HG02840 (cell line): ENCODE results near the gene TMOD1.

Experiments
- ATAC-seq: cut with Tn5 transposase; IDR thresholded peaks from one replicate; pipeline ENCODE4 v1.9.1; 2021; ENCODE audit warnings: mild to moderate bottlenecking, moderate library complexity, moderate number of reproducible peaks; ENCODE audit not compliant: unreplicated experiment, low FRiP score

The TMOD1 gene

DNA sequence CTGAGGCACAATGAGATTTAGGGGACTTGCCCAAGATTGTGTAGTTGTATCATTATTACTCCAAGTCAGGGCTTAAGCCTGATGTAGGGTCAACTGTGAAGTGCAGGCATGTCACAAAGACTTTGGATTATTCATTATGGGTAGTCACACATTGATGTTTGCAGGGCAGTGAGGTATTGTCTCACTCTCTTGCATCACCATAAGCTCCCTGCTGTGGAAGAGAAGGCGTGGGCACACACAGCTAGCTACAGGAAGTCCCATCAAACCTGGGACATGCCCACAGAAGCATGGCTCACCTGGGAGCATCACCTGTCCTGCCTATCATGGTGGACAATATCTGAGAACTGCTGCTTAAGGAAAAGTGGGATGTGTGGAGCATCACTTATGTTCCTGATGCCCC is 42.1 kb downstream of the TMOD1 start:
- ATAC-seq = no peak

DNA sequence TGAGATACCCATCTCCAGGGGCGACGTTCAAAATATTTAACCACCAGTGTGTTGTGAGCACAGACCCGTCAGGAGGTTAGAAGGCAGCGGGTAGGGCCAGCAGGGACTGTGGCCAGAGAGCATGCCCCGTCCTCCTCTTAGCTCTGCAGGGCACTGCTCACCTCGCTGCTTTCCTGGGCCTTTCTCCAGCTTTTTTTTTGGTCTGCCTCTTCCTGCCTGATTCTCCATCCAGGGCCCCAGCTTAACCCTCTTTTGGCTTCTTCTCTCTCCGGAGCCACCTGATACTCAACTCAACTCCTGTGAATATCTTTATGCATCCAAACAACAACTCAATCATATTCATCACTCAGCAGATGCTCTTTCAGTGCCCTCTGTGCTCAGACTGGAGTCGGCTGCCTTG is 44.0 kb downstream of the TMOD1 start:
- no peak for ATAC-seq

DNA sequence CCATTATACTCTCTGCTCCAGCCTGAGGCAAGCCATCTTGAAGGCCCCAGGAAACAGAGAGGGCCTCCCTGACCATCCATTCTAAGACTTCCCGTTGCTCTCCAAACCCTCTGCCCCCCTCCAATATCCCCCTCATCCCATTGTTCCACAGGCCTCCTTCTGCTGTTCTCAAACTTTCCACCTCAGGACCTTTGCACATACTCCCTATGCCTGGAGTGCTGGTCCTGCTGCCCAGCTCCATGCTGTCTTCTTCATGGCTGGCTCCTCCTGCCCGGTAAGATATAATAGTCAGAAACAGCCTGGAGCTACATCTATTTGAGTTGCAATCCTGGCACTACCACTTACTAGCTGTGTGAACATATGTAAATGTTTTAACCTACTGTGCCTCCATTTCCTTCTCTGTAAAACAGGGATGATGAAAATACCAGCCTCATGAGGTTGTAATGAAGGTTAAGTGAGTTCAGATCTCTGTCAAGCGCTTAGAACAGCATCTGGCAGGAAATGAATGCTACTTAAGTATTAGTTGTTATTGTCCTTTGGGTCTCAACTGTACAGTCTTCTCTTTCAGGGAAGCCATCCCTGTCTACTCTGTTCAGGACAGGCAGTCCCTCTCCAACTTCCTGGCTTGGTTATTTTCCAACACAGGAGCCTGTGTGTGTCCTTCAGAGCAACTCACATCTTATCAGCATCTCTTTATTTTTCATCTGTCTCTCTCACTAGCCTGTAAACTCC is 45.8 kb downstream of the TMOD1 start:
- ATAC-seq = no peak

DNA sequence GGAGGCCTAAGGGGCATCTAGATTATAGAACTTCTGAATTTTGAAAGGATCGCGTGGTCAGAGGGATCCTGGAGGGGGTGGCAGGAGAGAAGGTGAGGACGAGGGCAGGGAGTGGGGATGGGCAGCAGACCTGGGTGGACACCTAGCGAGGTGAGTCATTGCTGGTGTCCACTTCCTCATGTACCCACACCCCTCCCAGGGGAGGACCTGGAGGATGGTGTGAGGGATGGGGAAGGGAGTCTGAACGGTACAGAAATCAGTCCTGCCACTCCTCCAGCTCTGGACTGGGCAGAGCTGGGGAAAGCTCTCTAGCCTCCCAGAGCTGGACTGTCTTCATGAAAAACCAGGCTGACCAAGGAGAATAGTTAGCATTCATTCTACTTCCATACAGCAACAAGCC is 46.9 kb downstream of the TMOD1 start:
- no peak for ATAC-seq

DNA sequence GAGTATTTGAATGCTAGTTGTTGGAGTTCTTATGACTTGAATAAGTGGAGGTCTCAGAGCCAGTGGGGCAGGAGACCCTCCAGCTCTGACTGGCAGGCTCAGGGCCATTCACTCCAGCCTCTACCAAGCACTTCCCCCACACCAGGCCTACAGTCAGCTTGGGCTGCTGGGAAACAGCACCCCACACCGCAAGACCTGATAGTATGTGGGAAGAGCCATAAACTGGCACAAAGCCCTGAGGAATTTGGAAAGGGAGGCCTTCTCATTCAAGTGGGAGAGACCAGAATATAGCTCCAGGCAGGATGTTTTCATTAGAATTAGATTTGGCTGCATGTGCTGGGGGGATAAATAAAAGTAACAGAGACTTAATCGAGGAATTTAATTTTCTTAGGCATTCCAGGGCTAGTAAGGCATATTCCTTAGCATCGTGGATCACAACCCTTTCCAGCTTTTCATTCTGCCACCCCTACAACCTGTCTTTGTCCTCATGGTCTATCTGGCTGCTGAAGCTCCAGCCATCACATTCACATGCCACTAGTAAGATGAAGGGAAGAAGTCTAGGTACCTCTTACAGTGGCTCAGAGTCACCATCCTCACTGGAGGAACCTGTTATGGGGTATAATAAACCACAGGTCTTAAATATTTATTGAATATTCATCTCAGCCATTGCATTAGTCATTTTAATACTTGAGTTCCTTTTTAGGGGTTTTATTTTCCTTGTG is 47.5 kb downstream of the TMOD1 start:
- no peak for ATAC-seq

DNA sequence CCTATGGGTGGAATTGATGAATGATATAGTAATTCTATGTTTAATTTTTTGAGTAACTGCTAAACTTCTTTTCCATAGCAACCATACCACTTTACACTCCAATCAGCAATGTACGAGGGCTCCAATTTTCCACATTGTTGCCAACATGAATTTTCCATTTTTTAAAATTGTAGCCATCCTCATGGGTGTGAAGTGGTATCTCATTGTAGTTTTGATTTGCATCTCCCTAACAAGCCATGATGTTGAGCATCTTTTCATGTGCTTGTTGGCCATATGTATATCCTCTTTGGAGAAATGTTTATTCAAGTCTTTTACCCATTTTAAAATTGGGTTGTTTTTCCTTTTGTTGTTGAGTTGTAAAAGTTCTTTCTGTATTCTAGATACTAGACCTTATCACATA is 48.9 kb downstream of the TMOD1 start:
- no peak for ATAC-seq

DNA sequence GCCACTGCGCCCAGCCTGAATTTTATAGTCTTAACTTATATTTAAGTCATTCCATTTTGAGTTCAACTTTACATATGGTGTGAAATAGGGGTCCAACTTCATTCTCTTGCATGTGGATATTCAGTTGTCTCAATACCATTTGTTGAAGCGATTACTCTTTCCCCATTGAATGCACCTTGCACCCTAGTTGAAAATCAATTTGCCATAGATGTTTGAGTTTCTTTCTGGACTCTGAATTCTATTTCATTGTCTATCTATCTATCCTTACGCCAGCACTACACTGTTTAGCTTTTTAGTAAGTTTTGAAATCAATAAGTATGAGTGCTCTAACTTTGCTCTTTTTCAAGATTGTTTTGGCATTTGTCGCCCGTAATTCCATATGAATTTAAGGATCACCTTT is 49.8 kb downstream of the TMOD1 start:
- ATAC-seq = no peak

DNA sequence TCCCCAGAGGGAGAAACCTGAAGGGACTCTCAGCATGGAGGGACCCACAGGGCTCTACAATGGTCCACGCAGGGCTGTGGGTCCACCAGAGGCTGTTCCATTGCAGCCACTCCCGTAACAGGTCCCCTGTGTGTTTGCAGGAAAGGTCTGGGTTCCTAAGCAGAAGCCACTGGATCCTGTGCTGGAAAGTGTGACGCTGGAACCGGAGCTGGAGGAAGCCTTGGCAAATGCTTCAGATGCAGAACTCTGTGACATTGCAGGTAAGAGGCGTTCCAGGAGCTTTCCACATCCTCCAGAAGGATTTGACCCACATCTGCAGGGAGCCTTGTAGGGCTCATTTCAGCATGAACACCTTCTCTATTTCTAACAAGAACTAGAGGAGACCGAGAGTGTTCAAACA is 51.7 kb downstream of the TMOD1 start:
- ATAC-seq = no peak

DNA sequence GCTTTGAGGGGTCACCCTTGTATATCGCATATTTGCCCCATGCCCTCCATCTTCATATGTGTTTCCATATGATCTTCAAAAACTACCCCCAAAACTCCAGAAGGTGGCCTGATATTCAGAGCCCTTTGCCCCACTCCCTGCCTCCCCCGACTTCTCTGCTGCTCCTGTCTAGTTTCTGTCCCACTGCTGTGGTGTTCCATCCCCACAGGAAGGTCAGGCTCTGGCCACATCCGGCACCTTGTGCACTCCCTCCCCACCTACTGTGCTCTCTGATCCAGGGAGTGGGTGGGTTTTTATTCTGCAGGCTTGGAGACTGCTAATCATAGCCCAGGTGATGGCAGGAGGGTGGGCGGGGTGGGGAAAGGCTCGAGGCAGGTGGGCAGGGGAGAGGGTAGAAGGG is 52.4 kb downstream of the TMOD1 start:
- ATAC-seq = no peak

DNA sequence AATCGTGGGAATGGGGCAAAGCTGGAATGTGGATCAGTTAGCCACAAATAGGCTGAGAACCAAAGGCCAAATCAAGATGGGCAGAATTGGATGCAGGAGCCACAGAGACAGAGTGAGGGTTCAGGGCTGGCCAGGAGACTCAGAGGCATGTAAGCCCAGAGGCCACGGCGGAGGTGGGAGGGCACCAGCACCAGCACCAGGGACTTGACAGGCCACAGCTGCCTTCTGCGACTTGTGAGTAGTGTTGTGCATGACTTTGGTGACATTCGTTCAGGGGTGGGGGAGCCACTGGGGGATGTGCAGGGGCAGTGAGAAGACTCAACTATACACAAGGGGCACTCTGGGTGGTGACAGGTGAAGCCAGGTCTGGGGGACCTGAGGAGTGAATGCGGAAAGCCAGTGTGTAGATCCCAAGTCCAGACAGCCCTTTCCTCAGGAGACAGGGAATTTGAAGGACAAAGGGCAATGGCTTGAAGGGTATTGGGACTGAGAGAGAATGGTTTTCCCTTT is 53.2 kb downstream of the TMOD1 start:
- ATAC-seq = no peak

DNA sequence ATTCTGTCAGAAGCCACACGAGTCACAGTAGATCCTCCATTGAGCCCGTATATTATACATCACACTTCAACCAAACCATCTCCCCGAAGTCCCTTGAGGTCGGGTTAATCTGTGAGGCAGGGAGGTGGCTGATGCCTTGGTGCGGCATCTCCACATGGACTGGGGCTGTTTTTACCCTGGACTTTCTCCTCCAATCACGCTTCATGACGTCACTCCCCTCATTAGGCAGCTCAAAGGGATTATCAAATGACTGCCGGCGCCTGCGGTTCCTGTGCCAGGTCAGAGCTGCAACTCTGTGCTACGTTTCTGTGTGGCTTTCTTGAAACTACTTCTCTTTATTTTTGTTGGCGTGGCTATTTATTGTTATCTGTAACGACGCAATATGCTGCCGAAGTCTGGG is 53.7 kb downstream of the TMOD1 start:
- ATAC-seq = no peak

DNA sequence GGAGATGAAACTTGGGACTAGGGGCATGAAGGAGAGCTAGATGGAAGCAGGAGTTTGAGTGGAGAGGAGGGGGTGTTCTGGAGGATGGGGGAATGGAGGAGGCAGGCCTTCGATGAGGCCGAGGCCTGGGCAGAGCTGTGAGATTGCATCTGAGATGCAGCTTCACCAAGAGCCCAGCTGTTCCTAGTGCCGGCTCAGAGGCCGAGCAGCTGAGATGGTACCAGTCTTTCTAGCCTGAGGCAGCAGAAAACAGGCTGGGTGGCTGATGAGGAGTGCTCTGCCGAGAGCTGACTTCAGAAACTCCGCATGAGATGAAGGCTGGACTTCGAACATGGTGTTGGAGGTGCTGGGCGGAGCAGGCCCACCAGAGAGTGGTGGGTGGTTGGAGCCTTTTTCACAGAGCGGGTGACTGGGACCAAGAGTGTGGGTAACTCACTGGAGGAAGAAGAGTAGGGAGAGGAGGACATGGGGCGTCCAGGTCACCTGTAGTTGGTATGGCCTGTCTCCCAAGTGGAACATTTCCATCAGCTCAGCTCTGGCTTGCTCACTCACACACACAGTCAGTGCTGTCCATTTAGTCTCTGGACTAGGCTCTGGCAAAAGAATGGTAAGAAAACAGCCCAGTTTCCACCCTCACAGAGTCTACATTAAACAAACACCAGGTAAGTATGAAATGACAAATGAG is 54.7 kb downstream of the TMOD1 start:
- ATAC-seq = no peak

DNA sequence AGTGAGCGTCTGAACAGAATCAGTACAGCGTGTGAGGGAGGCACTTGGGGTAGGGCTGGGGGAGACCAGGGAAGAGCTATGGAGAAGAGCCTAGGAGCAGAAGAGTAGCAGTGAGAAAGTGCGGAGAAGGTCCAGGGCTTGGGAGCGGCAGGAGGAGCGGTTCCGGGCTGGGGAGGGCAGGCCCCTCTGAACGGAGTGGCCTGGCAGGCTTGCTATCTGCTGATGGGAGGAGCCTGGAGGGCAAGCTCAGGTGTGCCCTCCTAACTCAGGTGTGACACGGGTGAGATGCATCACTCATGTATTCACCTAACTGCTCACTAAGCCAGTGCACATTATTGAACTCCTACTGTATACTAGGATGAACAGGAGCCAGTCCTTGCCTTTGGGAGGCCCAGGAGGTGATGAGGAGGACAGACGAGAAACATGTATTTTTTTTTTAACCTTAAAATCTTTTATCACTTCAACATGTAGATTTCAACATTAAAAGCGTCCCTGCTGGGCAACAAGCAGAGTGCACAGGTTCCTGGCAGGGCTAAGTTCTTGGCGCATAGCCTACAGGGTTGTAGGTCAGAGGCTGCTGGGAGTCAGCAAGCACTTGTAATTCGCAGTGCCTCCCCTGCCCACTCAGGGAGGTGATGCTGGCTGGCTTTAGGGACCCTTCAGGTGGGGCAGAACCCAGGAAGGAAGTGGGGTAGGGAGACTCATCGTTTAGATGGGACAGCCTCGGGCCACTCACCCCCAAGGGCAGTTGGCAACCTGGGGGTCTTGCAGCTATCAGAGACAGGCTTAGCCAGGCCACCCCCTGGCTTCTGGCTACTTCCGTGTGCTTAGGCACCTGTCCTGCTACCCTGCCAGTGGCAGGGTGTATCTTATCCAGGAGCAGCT is 55.5 kb downstream of the TMOD1 start:
- ATAC-seq = no peak

DNA sequence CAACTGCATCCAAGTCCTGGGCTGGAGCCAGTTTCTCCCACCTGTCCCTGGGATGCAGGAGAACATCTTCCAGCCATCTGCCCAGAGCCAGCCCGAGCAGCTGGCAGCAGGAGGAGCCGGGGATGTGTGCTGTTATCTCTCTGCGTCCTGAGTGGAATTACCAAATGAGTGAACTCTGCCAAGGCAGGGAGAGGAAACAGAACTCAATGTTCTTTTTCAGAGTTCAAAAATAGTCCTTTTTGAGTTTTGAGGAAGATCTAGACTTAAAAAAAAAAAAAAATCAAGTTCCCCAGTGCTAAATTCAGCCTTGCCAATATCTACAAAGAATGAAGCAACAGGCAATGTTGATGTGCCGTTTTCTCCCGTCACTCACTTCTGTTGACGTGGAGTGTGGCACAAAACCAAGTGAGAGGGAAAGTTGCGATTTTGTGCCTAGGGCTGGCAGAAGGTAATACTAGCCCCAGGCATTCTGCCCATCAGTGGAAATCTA is 56.2 kb downstream of the TMOD1 start:
- no peak for ATAC-seq

DNA sequence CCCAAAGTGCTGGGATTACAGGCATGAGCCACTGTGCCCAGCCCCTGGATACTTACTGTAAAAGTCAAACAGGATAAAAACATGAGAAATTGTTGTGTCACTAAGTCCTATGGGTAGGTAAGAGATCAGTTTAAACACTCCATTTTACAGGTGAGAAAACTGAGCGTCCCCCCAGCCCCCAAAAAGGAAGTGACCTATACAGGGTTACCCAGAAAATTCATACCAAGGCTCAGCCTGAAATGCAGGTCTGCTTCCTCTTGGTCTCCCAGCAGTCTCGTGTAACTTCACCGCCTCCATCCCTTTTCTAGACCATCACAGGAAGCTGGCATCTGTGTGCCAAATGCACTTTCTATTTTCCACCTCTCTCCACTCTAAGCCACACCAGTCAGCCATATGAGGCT is 57.2 kb downstream of the TMOD1 start:
- no peak for ATAC-seq

DNA sequence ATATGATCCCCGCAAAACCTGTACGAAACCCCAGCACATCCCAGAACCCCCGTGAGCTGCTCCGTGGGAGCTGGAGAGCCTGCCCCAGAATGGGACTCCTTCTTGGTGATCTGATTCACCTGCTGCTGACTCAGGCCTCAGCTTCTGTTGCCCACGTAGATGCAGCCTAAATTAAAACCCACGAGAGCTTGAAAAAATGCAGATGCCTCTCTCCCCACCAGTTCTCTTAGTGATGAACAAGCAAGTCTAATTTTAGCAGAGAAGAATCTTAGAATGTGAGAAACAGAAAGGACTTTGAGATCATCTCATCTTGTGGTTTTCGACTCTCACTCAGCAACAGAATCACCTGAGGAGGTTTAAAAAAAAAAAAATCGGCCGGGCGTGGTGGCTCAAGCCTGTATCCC is 57.6 kb downstream of the TMOD1 start:
- no peak for ATAC-seq

DNA sequence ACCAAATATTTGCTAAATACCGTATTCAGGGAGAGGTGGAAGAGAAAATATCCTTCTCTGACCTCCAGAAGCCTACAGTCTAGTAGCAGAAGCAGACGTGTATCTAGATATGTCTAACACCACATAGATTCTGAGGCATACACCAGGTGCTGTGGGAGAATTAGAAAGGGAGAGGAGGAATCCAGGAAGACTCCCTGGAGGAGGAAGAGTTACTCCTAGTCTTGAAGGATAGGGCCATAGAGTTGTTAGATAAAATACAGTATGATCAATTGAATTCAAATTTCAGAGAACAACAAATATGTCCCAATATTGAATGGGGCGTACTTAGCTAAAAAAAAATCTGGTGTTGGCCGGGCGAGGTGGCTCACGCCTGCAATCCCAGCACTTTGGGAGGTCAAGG is 58.7 kb downstream of the TMOD1 start:
- ATAC-seq = no peak

DNA sequence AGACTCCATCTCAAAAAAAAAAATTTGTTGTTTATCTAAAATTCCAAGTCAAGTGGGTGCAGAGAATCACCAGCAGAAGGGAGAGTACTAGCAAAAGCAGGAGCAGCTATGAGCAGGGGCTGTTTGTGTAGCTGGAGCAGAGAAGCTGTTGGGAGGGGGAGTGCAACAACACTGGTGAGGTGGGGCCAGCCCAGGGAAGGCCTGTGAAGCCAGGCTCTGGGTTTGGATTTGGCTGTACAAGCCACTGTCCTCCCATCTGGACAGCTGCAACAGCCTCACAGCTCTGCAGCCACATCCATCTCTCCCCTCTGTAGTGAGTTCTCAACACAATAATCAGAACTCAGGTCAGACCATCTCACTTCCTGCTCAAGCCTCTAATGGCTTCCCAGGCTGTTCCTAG is 59.4 kb downstream of the TMOD1 start:
- no peak for ATAC-seq

DNA sequence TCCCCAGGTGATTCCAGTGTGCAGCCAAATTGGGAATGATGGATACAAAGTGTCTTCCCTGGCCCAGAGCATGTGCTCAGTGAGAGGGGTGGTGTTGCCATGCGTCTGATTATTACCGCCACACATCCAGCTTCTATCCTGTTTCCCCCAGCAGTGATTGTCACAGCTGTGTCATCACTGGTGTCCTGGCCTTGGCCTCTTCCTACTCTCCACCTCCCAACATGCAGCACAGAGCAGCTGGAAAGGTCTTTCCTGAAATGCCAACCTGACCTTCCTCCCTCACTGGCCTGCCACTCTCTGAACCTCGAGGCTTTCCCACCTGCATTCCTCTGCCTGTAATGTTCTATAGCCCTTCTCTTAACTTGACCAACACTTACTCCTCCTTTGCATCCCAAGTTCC is 60.0 kb downstream of the TMOD1 start:
- no peak for ATAC-seq

DNA sequence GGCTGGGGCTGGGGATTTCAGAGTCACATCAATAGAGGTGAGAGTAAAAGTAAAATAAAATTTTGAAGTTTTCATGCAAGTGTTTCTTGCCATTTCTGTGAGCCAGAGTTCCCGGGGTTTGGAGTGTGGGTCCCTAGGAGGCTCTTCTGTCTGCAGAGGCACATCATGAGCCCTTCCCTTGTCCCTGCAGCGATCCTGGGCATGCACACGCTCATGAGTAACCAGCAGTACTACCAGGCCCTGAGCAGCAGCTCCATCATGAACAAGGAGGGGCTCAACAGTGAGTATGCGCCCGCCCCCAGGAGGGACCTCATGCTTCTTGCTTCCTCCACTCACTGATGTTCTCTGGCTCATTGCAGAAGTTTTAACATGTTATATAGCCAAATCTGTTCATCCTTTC is 61.1 kb downstream of the TMOD1 start:
- ATAC-seq = no peak
